IPS-NIHi11 (cell line): ENCODE results near the gene VAC14.

Source experiments
- DNase-seq: peaks from one replicate; pipeline ENCODE4 v3.0.0; 2012; ENCODE audit warnings: mixed read lengths, low spot score

Gene VAC14

DNA sequence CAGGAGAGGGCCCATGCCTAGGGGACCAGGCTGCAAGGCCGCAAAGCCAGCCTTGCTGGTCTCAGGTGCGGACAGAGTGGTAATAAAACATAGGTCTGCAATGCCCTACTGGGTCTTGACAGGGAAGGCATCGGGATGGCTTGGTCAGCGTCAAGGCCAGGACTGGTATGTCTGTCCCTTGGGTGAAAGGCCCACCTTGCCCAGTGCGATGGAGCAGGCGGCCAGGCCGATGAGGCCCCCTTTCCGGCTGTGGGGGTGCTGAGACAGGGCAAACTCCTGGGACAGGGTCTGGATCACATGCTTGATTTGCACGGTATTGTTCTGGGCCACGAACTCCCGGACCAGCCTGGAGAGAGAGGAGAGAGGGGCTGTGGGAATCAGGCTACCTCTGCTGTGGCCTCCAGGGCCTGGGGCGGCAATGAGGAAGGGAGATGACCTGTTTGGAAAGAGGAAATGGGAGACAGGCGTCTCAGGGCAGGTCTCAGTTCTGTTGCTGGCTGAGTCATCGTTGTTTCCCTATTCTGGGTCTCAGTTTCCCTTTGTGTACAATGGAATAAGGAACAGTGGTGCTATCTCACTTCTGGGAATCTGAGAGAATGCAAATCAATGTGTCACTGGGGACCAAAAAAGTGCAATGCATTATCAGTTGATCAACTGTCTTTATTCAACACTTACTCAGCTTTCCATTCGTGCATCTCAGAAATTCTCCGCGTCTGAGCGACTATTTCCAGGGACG lies 14.8 kb downstream of the VAC14 start:
- no peak for DNase-seq

DNA sequence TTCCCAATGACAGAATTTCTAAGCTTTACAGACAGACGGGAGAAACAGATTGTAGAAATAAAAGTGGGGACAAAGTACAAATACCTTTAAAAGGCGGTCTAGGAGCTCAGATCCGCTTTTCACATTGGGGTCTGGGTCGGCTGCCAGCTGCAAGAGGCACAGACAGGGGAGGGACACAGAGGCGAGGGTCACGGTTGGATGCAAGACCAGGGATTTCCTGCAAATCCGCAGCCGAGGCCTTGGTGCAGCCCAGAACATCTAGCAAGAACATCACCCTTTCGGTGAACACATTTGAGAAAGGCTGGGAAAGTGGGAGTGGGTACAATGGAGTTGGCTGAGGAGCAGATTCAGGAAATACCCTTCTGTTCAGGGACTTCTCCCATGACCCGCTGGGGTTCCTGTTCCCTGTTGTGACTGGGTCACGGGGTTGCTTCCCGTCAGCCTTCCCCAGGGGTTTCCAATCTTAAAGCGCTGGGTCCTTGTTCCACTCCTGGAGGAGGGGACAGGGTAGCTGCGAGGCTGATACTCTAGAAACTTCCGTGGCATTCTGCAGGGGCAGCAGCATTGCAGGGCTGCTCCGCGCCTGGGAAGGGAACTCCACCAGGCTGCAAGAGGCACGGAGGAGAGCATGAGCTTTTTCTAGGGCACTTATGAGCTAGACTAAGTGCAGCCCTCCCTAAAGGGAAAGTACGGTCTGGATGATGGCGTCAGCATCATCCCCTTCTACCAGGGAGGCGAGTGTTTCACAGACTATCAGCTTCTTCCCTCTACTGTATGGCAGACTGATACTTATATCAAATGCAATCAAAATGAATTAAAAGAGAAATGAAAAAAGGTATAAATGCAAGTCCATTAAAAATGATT lies 16.0 kb downstream of the VAC14 start:
- DNase-seq, result no peak

DNA sequence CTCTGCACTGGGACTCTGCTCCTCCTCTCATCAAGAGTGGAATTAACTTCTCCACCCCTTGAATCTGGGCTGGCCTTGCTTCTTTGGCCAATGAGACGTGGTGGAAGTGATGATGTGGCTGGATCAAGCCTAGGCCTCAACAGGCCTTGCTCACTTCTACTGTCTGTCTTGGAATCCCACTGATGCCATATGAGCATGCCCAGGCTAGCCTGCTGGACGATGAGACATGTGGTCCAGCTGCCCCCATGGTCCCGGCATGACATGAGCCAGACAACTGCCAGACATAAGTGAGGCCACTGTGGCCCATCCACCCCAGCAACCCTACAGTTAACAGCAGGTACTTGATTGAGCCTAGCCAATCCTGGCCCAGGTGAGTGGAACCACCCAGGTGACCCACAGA lies 18.7 kb downstream of the VAC14 start:
- no peak for DNase-seq

DNA sequence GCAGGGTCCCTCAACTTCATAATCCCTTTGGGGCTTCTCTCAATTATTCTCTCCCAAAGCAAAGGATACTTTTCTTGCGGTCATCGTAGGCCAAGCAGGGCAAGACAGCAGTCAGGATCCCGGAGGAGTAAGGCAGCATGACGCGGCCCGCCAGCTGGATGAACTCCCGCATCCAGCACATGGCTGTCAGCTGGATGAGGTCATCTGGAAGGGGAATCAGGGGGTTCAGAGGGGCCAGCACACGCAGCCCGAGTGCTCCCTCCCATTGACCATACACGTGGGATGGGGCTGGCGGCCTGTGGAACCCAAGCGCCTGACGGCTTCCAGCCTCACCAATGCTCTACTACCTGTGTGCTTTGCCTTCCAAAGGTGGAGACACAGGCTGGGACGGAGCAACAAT lies 19.2 kb downstream of the VAC14 start:
- no peak for DNase-seq

DNA sequence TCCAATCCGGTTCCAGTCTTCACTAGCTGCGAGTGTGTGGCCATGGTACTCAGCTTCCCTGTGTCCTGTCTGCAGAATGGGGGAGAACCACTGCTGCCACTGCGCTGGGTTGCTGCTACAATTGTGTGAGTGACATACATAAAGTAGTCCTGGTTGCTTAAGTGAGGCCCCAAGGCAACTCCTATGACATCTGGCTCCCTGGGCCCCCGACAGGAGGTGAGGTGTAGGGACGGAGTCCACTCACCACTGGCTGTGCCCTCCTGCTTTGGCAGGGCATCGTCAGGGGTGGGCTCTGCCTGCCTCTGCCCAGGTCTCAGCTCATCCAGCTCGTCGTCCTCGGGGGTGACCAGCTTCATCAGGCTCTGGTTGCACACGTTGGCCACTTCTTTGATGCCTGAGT lies 20.4 kb downstream of the VAC14 start:
- no peak for DNase-seq

DNA sequence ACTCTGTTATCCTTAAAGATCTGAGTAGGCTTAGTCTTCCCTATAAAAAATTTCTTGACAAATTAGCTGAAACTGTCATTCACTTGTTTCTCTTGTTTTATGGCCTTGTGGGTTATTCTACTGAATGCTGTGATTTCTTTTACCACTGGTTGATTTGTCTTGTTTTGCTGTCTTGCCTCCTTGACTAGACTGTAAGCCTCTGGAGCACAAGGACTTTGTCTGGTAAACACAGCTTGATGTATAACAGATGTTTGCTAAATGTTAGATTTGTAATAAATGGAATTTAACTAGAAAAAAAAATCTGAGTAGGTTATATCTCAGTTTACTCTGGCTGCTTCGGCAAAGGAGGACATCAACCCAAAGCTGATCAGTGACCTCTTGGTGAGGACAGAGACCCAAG lies 21.6 kb downstream of the VAC14 start:
- DNase-seq, result no peak

DNA sequence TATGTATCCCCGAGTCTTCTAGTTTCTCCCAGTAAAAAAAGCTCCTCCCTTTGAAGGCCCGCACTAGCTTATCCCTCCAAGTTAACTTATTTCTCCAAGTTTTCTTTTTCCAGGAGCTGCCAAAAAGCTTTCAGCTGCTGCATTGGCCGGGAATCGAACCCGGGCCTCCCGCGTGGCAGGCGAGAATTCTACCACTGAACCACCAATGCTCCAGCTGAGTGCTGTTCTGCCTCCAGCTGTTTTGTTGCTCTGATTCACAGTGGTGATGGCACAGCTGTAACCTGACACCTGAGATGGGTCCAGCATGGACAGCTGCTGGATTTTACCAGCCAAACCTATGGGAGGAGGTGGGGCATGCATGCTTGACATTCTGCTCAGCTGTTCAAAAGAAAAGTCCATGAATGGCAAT lies 22.1 kb downstream of the VAC14 start:
- peak; percentile 91 for DNase-seq

DNA sequence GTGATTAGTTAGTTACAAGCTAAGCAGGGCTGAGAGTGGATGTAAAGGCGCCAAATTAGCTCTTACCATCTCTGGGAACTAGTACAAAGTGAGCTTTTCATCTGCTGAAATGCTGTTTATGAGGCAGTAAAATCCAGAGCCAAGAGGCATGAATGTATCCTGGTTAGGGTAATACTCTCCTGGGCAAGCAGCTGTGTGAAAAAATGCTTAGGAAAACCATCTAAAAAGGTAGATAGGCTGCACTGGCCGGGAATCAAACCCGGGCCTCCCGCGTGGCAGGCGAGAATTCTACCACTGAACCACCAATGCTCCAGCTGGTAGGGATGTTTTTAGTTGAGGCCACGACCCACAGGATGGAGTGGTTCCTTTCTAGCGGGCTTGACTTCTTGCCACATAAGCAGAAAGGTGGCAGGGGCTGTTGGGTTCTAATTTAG lies 23.0 kb downstream of the VAC14 start:
- no peak for DNase-seq

DNA sequence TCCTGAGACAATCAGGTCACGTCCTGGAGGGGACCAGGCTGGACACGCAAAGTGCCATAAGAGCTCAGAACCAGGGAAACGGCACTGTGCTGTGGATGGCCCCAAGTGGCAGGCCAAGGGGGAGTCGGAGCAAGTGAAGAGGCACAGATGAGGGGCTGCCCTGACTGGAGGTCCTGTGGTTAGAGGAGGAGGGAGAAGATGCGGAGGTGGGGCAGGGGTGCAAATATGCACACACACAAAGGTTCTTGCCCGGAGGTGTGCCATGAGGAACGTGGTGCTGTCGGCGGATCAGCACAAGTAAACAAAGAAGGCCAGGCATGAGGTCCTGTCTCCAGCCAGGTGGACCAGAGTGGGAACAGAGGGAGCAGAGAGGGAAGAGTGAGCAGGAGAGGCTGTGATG lies 23.5 kb downstream of the VAC14 start:
- no peak for DNase-seq

DNA sequence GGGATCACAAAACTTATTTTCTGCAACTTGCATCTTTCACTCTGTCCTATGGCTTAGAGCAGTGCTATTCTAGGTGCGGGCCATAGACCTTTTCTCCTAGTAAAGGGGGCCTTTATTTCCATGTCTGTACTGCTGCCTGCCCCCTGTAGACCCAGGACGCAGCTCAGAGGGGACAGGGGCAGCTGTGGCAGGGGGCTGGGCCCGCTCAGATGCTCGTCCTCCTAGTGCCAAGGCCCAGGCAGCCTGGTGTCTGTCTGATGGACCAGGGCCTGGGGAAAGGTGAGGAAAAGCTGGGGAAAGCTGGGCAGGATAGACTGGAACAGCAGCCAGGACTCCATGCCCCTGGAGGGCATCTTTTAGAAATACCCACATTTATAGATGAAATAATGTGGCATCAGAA lies 25.6 kb downstream of the VAC14 start:
- DNase-seq, result no peak

DNA sequence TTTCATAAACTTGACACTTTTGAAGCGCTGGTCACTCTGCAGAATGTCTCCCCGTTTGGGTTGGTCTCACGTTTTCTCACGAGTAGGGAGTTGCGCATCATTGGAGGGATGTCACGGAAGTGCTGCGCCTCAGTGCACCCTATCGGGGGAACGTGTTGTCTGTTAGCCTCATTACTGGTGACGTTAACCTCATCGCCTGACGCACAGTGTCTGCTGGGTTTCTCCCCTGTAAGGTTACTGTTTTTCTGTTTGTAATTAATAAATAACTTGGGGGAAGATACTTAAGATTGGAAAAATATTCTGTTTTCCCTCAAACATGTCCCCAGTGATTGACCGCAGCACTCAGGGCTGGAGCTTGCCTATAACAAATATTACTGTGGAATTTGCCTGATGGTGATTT lies 26.7 kb downstream of the VAC14 start:
- DNase-seq, result no peak

DNA sequence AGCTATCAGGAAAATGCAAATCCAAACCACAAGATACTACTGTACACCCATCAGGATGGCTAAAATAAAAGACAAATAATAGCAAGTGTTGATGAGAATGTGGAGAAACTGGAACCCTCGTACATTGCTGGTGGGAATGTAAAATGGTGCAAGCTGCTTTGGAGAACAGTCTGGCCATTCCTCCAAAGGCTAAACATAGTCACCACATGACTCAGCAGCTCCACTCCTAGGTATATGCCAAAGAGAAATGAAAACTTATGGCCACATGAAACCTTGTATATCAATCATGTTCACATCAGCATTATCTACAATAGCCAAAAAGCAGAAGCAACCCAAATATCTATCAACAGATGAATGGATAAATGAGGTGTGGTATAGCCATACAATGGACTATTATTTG lies 28.5 kb downstream of the VAC14 start:
- DNase-seq, result no peak

DNA sequence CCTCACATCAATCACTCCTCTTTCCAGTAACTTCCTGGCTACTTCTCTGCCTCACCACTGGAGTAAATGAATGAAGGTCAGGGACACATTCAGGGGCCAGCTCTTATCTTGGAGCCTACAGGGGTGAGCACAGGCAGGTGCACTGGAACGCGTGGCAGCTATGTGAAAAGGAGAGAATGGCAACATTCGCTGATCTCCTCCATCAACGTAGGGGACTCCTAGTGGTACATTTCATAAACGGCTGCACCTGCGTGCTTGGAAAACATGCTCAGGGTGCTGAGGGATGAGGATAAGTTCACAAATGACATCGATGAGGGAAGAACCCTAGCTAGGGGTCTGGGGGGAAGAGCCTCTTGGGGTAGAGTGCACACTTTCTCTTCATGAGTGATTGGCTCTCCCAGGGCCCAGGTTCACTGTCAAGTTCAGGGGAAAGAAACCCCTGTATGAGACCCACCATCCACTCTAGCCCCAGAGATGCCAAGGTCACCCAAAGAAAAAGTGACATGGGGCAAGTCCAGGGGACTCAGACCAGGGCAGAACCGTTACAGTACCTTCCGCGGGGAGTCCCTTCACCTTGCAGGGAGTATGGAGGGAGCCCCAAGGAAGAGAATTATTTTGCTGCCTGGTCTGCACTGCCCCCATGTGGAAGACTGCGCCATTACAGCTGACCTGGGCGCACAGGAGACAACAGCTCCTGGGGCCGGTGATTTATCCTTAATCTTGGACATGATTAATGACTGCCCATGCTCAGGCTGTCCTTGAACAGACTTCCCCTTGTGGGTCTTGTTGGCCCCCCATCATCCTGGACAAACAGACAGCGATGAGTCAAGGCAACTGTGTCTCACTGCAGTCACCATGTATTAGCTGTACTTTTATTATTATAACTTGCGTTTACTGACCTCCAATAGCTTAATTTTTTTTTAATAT lies 30.1 kb downstream of the VAC14 start:
- DNase-seq, result peak; percentile 84

DNA sequence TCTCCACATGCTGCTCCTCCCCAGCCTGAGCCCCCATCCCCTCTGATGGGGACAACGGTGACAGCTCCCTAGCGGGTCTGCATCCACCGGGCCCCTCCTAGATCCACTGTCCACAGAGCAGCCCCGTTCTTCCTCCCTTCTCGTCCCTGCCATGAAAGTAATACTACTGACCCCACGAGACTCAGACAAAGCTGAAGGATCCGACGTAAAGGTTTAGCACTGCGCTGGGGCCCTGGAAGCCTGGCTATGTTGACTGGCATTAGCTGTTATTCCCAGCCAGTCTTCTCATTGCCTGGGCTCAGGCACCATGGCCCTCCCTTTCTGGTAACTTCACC lies 30.7 kb downstream of the VAC14 start:
- no peak for DNase-seq

DNA sequence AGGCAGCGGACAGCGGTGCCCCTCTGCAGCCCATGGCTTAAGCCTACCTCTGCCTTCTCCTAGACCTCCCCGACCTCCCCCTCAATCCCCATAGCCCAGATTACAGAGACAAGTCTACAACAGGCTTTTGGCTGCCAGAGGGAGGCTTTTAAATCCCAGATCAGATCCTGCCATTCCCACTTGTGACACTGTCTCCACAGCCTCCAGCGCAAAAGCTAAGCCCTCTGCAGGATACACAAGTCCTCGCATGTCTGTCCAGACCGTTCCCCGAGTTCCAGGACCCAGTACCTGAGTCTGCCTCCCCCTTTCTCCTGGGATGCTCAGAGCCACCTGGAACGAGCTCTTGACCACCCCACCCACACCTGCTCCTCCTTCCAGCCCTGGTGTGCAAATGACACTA lies 31.2 kb downstream of the VAC14 start:
- no peak for DNase-seq

DNA sequence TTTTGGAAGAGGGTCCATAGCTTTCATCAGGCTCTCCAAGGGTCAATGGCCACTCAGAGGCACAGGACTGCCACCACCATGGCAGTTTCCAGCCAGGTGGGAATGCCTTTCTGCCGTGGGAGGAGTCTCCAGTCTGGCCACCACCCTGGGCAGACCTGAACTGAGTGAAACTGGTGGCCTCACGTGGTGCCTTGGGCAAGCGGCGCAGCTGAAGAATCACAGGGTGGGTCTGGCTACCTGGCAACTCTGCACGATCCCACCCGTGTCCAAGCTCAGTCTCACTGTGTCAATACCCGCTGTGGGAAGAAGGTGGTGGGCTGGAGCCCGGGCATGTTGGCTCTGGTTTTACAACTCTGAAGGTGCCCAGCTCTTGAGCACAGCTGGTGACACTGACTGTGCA lies 31.8 kb downstream of the VAC14 start:
- DNase-seq, result no peak

DNA sequence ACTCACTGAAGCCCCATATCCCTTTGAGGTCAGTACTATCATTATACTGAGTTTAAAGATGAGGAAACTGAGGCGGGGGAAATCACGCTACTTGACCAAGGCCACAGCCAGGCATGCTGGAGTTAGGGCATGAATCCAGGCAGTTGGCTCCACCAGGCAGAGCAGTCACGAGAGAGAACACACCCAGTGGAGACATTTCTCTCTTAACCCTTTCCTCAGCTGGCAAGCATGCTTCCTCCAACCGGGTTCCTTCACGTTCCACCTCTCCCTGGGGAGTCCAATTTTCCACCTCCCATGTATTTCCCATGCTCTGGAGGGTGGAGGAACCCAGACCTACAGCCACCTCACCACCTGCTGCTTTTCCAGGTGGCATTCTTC lies 32.8 kb downstream of the VAC14 start:
- no peak for DNase-seq

DNA sequence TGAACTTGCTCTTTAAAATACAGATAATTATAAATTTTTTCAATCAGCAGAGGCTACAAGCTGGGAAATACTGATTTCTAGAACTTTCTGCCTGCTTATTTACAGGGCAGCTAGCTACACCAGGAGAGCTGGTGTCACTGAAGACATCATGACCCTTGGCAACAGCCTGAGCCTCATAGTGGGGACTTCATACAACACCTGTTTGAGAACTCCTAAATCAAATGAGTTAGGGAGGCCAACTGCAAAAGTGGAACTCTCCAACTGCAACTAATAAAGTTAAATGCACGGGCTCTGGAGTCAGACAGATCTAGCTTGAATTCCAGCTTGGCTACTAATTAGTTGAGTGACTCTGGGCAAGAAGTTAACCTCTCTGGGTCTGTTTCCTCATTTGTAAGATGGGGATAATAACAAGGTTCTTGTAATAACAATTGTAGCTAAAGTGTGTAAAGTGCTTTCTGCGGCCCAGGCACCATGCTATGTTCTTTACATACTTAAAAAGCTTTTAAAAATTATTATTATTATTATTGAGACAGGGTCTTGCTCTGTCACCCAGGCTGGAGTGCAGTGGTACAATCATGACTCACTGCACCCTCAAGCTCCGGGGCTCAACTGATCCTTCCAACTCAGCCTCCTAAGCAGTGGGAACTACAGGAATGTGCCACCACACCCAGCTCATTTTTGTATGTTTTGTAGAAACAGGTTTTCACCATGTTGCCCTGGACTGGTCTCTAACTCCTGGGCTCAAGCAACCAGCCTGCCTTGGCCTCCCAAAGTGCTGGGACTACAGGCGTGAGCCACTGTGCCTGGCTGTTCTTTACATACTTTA lies 33.4 kb downstream of the VAC14 start:
- no peak for DNase-seq

DNA sequence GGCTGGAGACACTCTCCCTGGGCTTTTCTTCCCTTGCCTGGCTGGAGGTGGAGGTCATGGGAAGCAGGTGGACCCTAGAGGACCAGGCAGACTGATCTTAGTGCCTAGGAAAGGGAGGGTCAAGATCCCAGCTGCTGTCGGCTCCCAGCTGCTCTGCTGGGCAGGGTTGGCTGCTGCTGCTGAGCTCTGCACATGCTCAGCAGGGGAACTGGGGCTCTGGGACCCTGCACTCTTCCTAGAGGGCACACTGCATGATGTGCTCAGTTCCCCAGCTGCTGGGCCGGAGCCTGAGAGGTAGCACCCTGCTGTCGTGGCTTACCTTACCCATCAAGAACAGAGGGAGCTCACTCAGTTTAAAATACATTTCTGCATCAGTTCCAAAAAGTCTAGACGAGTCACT lies 34.3 kb downstream of the VAC14 start:
- DNase-seq, result no peak

DNA sequence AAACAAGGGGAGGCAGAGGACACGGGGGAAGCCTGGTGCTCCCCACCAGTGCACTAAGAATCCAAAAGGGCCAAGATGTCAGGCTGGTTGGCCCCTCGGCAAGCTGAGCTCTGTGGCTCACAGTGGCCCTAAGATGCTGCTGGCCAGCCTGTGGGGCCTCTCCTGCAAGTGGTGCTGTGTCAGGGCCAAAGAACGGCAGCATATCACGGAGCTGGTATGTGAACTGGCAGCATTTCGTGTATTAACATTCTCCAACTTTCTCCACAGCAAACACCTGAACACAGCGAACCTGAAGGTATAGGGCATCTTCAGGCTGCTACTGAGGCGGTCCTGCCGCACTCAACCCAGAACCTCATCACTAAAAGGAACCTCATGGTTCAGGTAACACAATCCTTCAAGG lies 34.8 kb downstream of the VAC14 start:
- no peak for DNase-seq

DNA sequence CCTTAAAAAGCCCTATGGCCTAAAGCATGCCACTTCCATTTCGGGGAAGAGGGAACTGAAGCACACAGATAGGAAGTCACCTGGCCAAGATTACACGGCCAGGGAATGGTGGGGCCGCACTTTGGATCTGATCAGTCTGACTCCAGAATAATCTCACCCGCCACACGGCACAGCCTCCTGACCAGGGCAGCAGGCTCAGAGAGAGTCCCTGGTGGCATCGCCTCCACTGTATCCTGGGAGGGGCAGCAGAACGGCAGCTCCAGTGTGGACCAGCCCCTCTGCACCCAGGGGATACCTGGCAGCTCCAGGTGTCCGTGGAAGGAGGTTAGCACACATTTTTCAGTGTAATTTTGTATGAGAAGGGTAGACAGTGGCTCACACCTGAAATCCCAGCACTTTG lies 35.5 kb downstream of the VAC14 start:
- DNase-seq, result no peak

DNA sequence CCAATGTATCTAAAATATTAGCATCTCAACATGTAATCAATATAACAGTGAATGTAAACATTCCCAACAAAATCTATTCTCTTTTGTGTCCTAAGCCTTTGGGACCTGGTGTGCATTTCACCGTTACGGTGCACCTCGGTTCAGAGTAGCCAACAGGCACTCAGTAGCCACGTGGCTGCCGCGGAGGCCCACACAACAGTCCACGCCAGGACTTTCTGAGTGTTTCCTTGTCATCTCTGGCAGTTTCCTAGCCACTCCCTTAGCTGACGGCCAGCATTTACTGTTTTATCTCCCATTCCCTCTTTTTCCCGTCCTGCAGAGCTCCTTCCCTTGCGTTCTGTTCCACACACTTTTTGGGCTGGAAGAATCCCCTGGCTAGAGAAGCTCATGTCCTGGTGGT lies 36.3 kb downstream of the VAC14 start:
- DNase-seq, result no peak
